Breast epithelium (tissue), 4 donors: ENCODE measurements around the gene SESN1. TPM values are rescaled to one million over a fixed set of nuclear protein-coding genes. Genes with fewer than 3 reads are reported as not detected.

Experiments
- DNase-seq, 2 donors: peaks; one replicate each; pipeline ENCODE4 v3.0.0-alpha.2; 2019; ENCODE audit warnings: low spot score in 2 of 2
- H3K27ac ChIP-seq, 2 donors: fragments of 200-600 bp; sonication (generic) in 1 of 2; one replicate each; pipeline ENCODE4 v1.5.1; 2016 to 2019; ENCODE audit warnings: mild to moderate bottlenecking in 1 of 2
- H3K27me3 ChIP-seq, 2 donors: fragments of 200-600 bp; sonication (generic) in 1 of 2; one replicate each; pipeline versions ENCODE4 v1.5.1 to v1.6.0; 2017 to 2019; ENCODE audit warnings: control low read depth in 1 of 2, mild to moderate bottlenecking in 1 of 2
- H3K36me3 ChIP-seq: fragments of 200-600 bp; one replicate; pipeline ENCODE4 v1.5.1; 2019
- H3K4me1 ChIP-seq, 2 donors: fragments of 200-600 bp; sonication (generic); one replicate each; pipeline ENCODE4 v1.5.1; 2016 to 2019; ENCODE audit warnings: control low read depth in 1 of 2
- H3K4me3 ChIP-seq, 3 donors: fragments of 200-600 bp; sonication (generic); 1 replicate in 2 of 3; 2 replicates in 1 of 3; pipeline ENCODE4 v1.5.1; 2016 to 2019; ENCODE audit warnings: mild to moderate bottlenecking in 3 of 3, moderate library complexity in 2 of 3
- H3K9me3 ChIP-seq, 2 donors: fragments of 200-600 bp; sonication (generic) in 1 of 2; one replicate each; pipeline ENCODE4 v1.5.1; 2016 to 2019; ENCODE audit warnings: control low read depth in 1 of 2
- POLR2A ChIP-seq: fragments of 450-650 bp; IDR thresholded peaks from one replicate; pipeline ENCODE4 v1.6.1; 2016; ENCODE audit warnings: antibody characterized with exemption, mild to moderate bottlenecking, moderate library complexity
- POLR2AphosphoS5 ChIP-seq, 3 donors: sonication (generic); formaldehyde crosslinking; IDR thresholded peaks; one replicate each; pipeline ENCODE4 v1.6.1; 2017; ENCODE audit warnings: antibody characterized with exemption in 3 of 3
- intact Hi-C: fragments of 100-400 bp; cut with DNase I; formaldehyde crosslinking; loops from one replicate; pipeline ENCODE4 v1.15.1; 2023; ENCODE audit warnings: low total_unique reads
- total RNA-seq, 3 donors: library from RNA; depleted of rRNA; stranded (reverse); fragments of >200 nt; gene quantifications; one replicate each; pipeline ENCODE4 v1.1.0, GENCODE V29; 2016
- TF ChIP-seq, protein P1 (sequence below), 3 donors: fragments of 450-650 bp; IDR thresholded peaks; one replicate each; pipeline ENCODE4 v1.5.1; 2016 to 2017; ENCODE audit warnings: antibody characterized with exemption in 3 of 3, mild to moderate bottlenecking in 3 of 3, moderate library complexity in 3 of 3

SESN1 gene
- total RNA-seq, 3 donors from 2014 or later = 70.8 to 141 (median 108) TPM

DNA sequence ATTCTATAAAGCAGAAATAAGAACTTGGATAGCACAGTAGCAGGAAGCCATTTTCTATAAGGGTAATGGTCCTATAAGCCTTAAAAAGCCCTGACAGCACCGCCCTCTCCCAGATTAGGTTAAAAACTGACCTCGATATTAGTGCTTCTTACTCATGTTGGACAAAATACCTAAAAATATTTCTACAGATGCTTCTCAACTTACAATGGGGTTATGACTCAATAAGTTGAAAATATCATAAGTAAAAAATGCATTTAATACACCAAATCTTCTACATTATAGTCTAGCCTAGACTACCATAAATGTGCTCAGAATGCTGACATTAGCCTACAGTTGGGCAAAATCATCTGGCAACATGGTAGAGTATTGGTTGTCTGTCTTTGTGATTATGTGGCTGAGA is 70.3 kb downstream of the SESN1 start:
- TF ChIP-seq, protein P1, sequence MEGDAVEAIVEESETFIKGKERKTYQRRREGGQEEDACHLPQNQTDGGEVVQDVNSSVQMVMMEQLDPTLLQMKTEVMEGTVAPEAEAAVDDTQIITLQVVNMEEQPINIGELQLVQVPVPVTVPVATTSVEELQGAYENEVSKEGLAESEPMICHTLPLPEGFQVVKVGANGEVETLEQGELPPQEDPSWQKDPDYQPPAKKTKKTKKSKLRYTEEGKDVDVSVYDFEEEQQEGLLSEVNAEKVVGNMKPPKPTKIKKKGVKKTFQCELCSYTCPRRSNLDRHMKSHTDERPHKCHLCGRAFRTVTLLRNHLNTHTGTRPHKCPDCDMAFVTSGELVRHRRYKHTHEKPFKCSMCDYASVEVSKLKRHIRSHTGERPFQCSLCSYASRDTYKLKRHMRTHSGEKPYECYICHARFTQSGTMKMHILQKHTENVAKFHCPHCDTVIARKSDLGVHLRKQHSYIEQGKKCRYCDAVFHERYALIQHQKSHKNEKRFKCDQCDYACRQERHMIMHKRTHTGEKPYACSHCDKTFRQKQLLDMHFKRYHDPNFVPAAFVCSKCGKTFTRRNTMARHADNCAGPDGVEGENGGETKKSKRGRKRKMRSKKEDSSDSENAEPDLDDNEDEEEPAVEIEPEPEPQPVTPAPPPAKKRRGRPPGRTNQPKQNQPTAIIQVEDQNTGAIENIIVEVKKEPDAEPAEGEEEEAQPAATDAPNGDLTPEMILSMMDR (IDR thresholded peaks at IDR 0.05) = no peak
- TF ChIP-seq POLR2A = no peak
- Histone ChIP-seq H3K4me3 (no peak overlapping the region), H3K9me3 (no peaks in the 10 kb centered on the region), H3K4me1 (no peaks in the 10 kb centered on the region), H3K27ac (no peak overlapping the region), H3K36me3 (no peaks in the 10 kb centered on the region), H3K27me3 (no peaks in the 10 kb centered on the region)
- intact Hi-C loops = no loop called here
- DNase-seq = no peak

DNA sequence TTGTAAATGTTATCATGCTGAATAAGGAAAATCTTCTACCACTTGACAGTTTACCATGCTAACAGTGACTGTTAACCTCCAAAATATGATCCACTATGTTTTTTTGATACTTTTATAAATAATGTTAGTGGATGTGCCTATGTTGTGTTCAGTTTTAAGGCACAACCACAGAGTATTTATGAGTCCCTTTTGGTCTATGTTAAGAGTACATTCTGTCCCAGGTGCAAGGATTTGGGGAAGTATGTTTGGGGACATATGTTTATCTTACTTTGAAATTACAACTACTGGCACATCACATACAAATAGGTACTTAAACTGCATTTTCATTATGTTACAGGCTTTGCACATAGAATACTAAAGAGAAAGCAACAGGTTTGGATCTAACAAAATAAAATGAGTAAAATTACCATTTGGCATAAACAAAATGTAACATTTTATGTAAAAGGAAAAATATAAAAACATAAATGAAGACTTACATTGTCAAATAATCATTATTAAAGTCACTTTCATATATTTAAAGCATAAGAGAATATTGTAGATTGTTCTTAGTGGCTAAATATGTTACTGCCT is 71.2 kb downstream of the SESN1 start:
- Histone ChIP-seq H3K36me3 (no peaks in the 10 kb centered on the region), H3K27me3 (no peaks in the 10 kb centered on the region), H3K4me1 (no peaks in the 10 kb centered on the region), H3K9me3 (no peaks in the 10 kb centered on the region), H3K4me3 (no peak overlapping the region), H3K27ac (no peak overlapping the region)
- DNase-seq = no peak
- intact Hi-C loops = no loop called here
- TF ChIP-seq POLR2AphosphoS5 (IDR thresholded peaks at IDR 0.05) (no peak), POLR2A (no peak)
- TF ChIP-seq, protein P1 (IDR thresholded peaks at IDR 0.05) = no peak

GRCh38 chr6:109021870-109022269 is 72.8 kb downstream of the SESN1 start:
- intact Hi-C loops = no loop called here
- no peak for TF ChIP-seq POLR2AphosphoS5 (IDR thresholded peaks at IDR 0.05)
- no peaks in the 10 kb centered on the region for H3K9me3 ChIP-seq
- no peaks in the 10 kb centered on the region for H3K4me1 ChIP-seq
- no peak overlapping the region for H3K4me3 ChIP-seq
- DNase-seq = no peak
- H3K27ac ChIP-seq = no peak overlapping the region
- no peaks in the 10 kb centered on the region for H3K27me3 ChIP-seq
- H3K36me3 ChIP-seq = no peaks in the 10 kb centered on the region

DNA sequence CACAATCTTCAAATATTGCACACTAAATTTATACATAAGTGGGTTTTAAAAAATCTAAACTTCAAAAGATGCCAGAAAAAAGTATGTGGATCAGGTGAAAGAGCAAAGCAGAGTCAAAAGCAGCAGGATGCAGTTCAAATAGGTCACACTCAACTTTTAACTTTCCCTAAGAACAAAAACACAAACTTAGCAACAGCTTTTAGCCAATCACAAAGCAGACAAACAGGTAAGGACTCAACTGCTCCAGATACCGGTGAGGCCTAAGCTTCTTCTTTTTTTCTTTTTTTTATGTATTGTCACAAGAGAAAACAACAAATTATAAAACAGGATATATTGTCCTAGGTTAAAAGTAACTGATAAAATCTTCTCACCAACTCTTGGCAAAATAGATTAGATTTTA is 74.7 kb downstream of the SESN1 start:
- no peak for DNase-seq
- Histone ChIP-seq H3K4me3 (no peak overlapping the region), H3K9me3 (no peaks in the 10 kb centered on the region), H3K4me1 (peaks cover 0 to under 1% of the 10 kb centered on the region in 2 donors), H3K36me3 (no peaks in the 10 kb centered on the region), H3K27me3 (no peaks in the 10 kb centered on the region), H3K27ac (no peak overlapping the region)
- intact Hi-C loops = no loop called here
- TF ChIP-seq POLR2AphosphoS5 (IDR thresholded peaks at IDR 0.05) (no peak), POLR2A (no peak)
- TF ChIP-seq, protein P1 (IDR thresholded peaks at IDR 0.05) = no peak

- Histone ChIP-seq H3K27me3 (no peaks in the 10 kb centered on the region), H3K36me3 (no peaks in the 10 kb centered on the region), H3K9me3 (no peaks in the 10 kb centered on the region), H3K4me3 (no peak overlapping the region), H3K4me1 (peaks cover 2 to 5% of the 10 kb centered on the region in 2 donors), H3K27ac (peak overlapping the region; percentile 16 to 17)
- TF ChIP-seq POLR2A = no peak
- TF ChIP-seq, protein P1 (IDR thresholded peaks at IDR 0.05) = no peak
- no peak for TF ChIP-seq POLR2AphosphoS5 (IDR thresholded peaks at IDR 0.05)
- DNase-seq = no peak
- intact Hi-C loops = no loop called here
These were observed 79.5 kb downstream of the SESN1 start for GRCh38 chr6:109015176-109015575.

GRCh38 chr6:109014606-109015005 is 80.0 kb downstream of the SESN1 start:
- H3K4me3 ChIP-seq = no peak overlapping the region
- DNase-seq = no peak
- no peaks in the 10 kb centered on the region for H3K9me3 ChIP-seq
- H3K36me3 ChIP-seq = no peaks in the 10 kb centered on the region
- intact Hi-C loops = no loop called here
- TF ChIP-seq POLR2AphosphoS5 (IDR thresholded peaks at IDR 0.05) = no peak
- TF ChIP-seq, protein P1 (IDR thresholded peaks at IDR 0.05) = no peak
- TF ChIP-seq POLR2A = no peak
- peaks cover 2 to 5% of the 10 kb centered on the region in 2 donors for H3K4me1 ChIP-seq
- peak overlapping the region; percentile 16 to 17 for H3K27ac ChIP-seq
- H3K27me3 ChIP-seq = no peaks in the 10 kb centered on the region
